OCI-LY7 (cell line): ENCODE results near the gene RNF123. TPM values are rescaled to one million over a fixed set of nuclear protein-coding genes. Genes with fewer than 3 reads are reported as not detected.

Experiments used
- BruUV-seq: library from RNA; stranded (reverse); fragments of 400-500 nt; replicated peaks from 2 replicates; lab custom pipeline; 2021; lab: Mats Ljungman, UMichigan
- CTCF ChIA-PET: fragments of 300-600 bp; sonication (Branson Sonifier 250); formaldehyde crosslinking; loops from one replicate; lab custom pipeline; 2022; ENCODE audit warnings: antibody characterized with exemption; ENCODE audit not compliant: unreplicated experiment; lab: Charles Lee
- POLR2A ChIA-PET: fragments of 300-600 bp; sonication (Branson Sonifier 250); formaldehyde crosslinking; loops from one replicate; lab custom pipeline; 2022; ENCODE audit warnings: antibody characterized with exemption; lab: Charles Lee
- DNase-seq: peaks from one replicate; pipeline ENCODE4 v3.0.0-alpha.2; 2015; ENCODE audit warnings: low spot score
- H2AFZ ChIP-seq: fragments of 200-600 bp; sonication (generic), shearing (Covaris generic); 2 replicates; pipeline ENCODE4 v1.6.1; 2014; ENCODE audit warnings: mild to moderate bottlenecking, antibody characterized with exemption, low read length, moderate library complexity
- H3K27ac ChIP-seq: fragments of 200-600 bp; sonication (generic); 2 replicates; pipeline ENCODE4 v1.5.1; 2014; ENCODE audit warnings: mixed run types, low read depth, mild to moderate bottlenecking, moderate library complexity, low read length, inconsistent platforms; ENCODE audit not compliant: poor library complexity, severe bottlenecking
- H3K36me3 ChIP-seq: fragments of 200-600 bp; sonication (generic); 2 replicates; pipeline ENCODE4 v1.6.1; 2014; ENCODE audit warnings: mild to moderate bottlenecking, antibody characterized with exemption, low read length, moderate library complexity, mixed read lengths; ENCODE audit not compliant: insufficient read depth
- H3K4me1 ChIP-seq: fragments of 200-600 bp; sonication (generic); 2 replicates; pipeline ENCODE4 v1.5.1; 2014; ENCODE audit warnings: mild to moderate bottlenecking, low read length; ENCODE audit not compliant: insufficient read depth, poor library complexity, severe bottlenecking
- H3K4me2 ChIP-seq: fragments of 200-600 bp; sonication (generic); 2 replicates; pipeline ENCODE4 v1.6.1; 2014; ENCODE audit warnings: mild to moderate bottlenecking, low read length
- H3K4me3 ChIP-seq: fragments of 200-600 bp; sonication (generic); 2 replicates; pipeline ENCODE4 v1.5.1; 2014; ENCODE audit warnings: mild to moderate bottlenecking, low read depth, low read length; ENCODE audit not compliant: poor library complexity, severe bottlenecking
- H3K79me2 ChIP-seq: fragments of 200-600 bp; sonication (generic); 2 replicates; pipeline ENCODE4 v1.6.1; 2016; ENCODE audit warnings: low read depth, mild to moderate bottlenecking, low read length, moderate library complexity, mixed read lengths; ENCODE audit not compliant: insufficient read depth
- H3K9me2 ChIP-seq: fragments of 200-600 bp; sonication (generic); 2 replicates; pipeline ENCODE4 v1.6.1; 2016; ENCODE audit warnings: mild to moderate bottlenecking, low read length, mixed read lengths; ENCODE audit not compliant: insufficient read depth
- H3K9me3 ChIP-seq: fragments of 200-600 bp; sonication (generic); 2 replicates; pipeline ENCODE4 v1.6.1; 2014; ENCODE audit warnings: mild to moderate bottlenecking, mixed run types, low read length, mixed read lengths
- H4K20me1 ChIP-seq: fragments of 200-600 bp; sonication (generic); 2 replicates; pipeline ENCODE4 v1.6.1; 2014; ENCODE audit warnings: mild to moderate bottlenecking, antibody characterized with exemption, low read length, moderate library complexity, mixed read lengths; ENCODE audit not compliant: insufficient read depth
- EZH2phosphoT487 ChIP-seq: fragments of 200-600 bp; sonication (generic); IDR thresholded peaks from 2 replicates; pipeline ENCODE4 v1.6.1; 2018; ENCODE audit warnings: low read depth, borderline replicate concordance, mild to moderate bottlenecking, mixed run types, antibody characterized with exemption, low read length, moderate library complexity, mixed read lengths
- intact Hi-C: fragments of 100-400 bp; cut with micrococcal nuclease; formaldehyde crosslinking; loops from one replicate; pipeline ENCODE4 v1.10.0; 2022; ENCODE audit not compliant: unreplicated experiment
- total RNA-seq, 2 experiments: library from RNA; depleted of rRNA in 1 of 2; stranded (reverse); fragments of >200 nt in 1 of 2; shearing (Covaris generic) in 1 of 2; gene quantifications; 2 replicates each; pipeline ENCODE4 v1.2.3, GENCODE V29; 2014 to 2022
- TF ChIP-seq, protein P1 (sequence below): fragments of 200-600 bp; sonication (generic); conservative IDR thresholded peaks from 2 replicates; pipeline ENCODE4 v1.5.1; 2014; ENCODE audit warnings: mild to moderate bottlenecking, antibody characterized with exemption, low read length, moderate library complexity, mixed read lengths

The RNF123 gene
- total RNA-seq, 2 experiments from 2014 or later = 20.8 to 48.4 TPM

DNA sequence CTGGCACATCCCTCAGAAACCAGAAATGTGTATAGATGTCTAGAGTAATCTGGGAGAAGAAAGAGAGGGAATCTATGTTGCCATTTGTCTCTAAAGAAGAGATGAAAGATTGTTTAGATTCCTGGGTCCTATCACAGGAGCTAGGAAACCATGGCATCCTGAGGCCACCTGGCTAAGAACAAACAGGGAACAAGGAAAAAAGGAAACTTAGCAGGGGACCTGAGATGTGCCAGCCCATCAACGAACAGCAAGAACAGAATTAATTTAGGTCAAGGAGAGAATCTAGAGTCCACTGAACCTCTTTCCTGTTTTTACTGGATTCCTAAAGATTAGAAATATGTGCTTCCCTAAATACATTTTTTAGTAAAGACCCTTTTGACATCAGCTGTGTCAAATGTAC, 66.7 kb downstream of the RNF123 start:
- TF ChIP-seq, protein P1, sequence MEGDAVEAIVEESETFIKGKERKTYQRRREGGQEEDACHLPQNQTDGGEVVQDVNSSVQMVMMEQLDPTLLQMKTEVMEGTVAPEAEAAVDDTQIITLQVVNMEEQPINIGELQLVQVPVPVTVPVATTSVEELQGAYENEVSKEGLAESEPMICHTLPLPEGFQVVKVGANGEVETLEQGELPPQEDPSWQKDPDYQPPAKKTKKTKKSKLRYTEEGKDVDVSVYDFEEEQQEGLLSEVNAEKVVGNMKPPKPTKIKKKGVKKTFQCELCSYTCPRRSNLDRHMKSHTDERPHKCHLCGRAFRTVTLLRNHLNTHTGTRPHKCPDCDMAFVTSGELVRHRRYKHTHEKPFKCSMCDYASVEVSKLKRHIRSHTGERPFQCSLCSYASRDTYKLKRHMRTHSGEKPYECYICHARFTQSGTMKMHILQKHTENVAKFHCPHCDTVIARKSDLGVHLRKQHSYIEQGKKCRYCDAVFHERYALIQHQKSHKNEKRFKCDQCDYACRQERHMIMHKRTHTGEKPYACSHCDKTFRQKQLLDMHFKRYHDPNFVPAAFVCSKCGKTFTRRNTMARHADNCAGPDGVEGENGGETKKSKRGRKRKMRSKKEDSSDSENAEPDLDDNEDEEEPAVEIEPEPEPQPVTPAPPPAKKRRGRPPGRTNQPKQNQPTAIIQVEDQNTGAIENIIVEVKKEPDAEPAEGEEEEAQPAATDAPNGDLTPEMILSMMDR = no peak
- no peak for TF ChIP-seq EZH2phosphoT487
- no peak for DNase-seq
- intact Hi-C loops = no loop called here
- Histone ChIP-seq H3K36me3 (no peaks in the 10 kb centered on the region), H2AFZ (no peak overlapping the region), H3K4me3 (no peak overlapping the region), H3K79me2 (peaks cover 9% of the 10 kb centered on the region; the same call in 1 of the 2 replicates), H3K9me3 (no peaks in the 10 kb centered on the region), H3K4me1 (no peaks in the 10 kb centered on the region), H3K9me2 (no peaks in the 10 kb centered on the region), H4K20me1 (no peaks in the 10 kb centered on the region), H3K4me2 (no peak overlapping the region), H3K27ac (no peak overlapping the region)
- POLR2A ChIA-PET = interaction anchor here (0.6 kb wide), 2 partner anchors 26 to 28 kb away, joined by 5 read pairs; no protein-coding TSS in a partner anchor
- CTCF ChIA-PET = no interaction called here
- BruUV-seq = no TSS peak

DNA sequence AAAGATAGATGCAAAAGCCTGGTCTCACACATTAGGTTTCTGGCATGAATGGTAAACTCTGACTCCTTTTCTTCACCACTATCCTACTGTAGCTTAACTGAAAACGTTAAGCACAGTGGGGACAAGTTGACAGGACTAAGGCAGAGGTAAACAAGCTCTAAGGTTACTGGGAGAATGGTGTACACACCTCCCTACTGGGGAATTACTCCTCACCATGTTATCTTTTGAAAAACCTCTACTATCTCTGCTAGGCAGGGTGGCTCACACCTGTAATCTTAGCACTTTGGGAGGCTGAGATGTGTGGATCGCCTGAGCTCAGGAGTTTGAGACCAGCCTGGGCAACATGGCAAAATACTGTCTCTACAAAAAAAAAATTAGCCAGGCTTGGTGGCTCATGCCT, 67.8 kb downstream of the RNF123 start:
- H3K4me1 ChIP-seq = no peaks in the 10 kb centered on the region
- no peak overlapping the region for H3K4me3 ChIP-seq
- peaks cover 4% of the 10 kb centered on the region; the same call in 1 of the 2 replicates for H3K36me3 ChIP-seq
- ChIA-PET POLR2A (interaction anchor here (0.7 kb wide), 1 partner anchor 128 kb away, joined by 3 read pairs; no protein-coding TSS in a partner anchor), CTCF (no interaction called here)
- H3K4me2 ChIP-seq = no peak overlapping the region
- BruUV-seq = no TSS peak
- intact Hi-C loops = no loop called here
- no peak overlapping the region for H2AFZ ChIP-seq
- H3K79me2 ChIP-seq = peaks cover 9% of the 10 kb centered on the region; the same call in 1 of the 2 replicates
- no peaks in the 10 kb centered on the region for H3K9me2 ChIP-seq
- DNase-seq = no peak
- no peaks in the 10 kb centered on the region for H4K20me1 ChIP-seq
- H3K27ac ChIP-seq = no peak overlapping the region
- H3K9me3 ChIP-seq = no peaks in the 10 kb centered on the region
- TF ChIP-seq, protein P1 = no peak

DNA sequence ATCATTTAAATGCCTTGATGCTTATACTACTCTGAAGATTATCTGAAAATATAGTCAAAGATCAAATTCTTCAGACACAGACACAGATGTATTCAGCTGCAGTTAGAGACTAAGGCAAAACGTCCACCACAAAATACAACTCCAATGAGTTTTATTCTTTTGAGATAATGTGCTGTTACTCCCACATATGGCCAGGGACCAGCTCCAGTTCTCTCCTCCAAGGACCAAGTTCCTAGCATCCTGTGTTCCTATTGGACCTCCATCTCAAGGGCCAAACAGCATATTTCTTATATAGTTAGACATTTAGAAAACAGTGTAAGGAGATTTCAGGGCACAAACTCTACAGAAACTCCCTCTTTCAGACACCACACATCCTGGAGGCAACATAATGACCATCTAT, 69.9 kb downstream of the RNF123 start:
- no peak for TF ChIP-seq EZH2phosphoT487
- TF ChIP-seq, protein P1 = no peak
- BruUV-seq = no TSS peak

More for the DNA sequence above, 69.9 kb downstream of the RNF123 start:
- H3K9me3 ChIP-seq = no peaks in the 10 kb centered on the region
- H2AFZ ChIP-seq = no peak overlapping the region
- H4K20me1 ChIP-seq = no peaks in the 10 kb centered on the region
- H3K79me2 ChIP-seq = peaks cover 12% of the 10 kb centered on the region; the same call in 1 of the 2 replicates
- ChIA-PET POLR2A (interaction anchor here (0.7 kb wide), 1 partner anchor 15 kb away, joined by 3 read pairs; no protein-coding TSS in a partner anchor), CTCF (no interaction called here)
- H3K36me3 ChIP-seq = peaks cover 4% of the 10 kb centered on the region
- DNase-seq = no peak
- H3K4me3 ChIP-seq = no peak overlapping the region
- no peak overlapping the region for H3K27ac ChIP-seq
- H3K9me2 ChIP-seq = no peaks in the 10 kb centered on the region
- no peak overlapping the region for H3K4me2 ChIP-seq
- H3K4me1 ChIP-seq = no peaks in the 10 kb centered on the region
- intact Hi-C loops = no loop called here
